Measurements from ENCODE around the gene DKC1.
A peak's percentile ranks its signal among the peaks of the same experiment; 100 is the strongest.
"Not testable (repeated sequence)": the region's sequence is repeated elsewhere in the genome, so short reads cannot be mapped to it uniquely, and the experiment has no call there.

The DKC1 gene

DNA sequence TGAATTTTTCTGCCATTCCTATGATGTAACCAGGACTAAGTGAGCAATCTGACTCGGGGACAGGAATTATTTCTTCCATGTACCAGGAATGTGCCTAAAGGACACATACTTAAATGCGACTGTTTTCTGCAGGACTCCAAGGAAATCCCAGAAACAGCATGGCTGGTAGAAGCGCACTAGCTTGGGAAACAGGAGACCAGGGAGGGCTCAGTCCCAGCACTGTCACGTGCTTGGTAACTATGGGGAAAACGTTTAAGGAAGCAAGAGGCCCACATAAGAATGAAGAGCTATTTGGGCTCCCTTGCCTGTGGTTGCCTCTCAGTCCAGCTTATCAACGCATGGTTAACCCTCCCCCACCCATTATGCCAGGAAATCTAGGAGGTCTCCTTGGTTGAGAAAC lies 23.1 kb downstream of the DKC1 start:
- DNase-seq (ENCODE audit: low read depth in 1 of 2, low spot score in 1 of 2) = no peak

DNA sequence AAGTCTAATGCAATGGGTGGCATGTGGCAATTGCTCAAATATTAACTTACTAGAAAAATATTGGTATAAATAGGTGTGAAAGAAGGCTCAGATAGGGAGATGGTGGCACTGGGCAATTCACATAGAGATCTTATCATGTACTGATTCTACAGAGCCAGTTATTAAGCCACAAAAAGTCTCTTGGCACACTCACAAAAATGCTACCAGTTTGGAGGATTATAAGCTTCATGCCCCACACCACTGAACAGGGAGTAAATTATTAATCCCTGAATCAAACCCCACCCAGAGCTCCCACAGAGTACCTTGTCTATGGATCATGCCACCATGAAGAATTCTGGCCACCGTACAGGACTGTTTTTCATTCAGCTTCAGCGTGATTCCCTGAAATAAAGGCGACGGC lies 28.8 kb downstream of the DKC1 start:
- no peak for DNase-seq (ENCODE audit: low read depth in 1 of 2, low spot score in 1 of 2)

DNA sequence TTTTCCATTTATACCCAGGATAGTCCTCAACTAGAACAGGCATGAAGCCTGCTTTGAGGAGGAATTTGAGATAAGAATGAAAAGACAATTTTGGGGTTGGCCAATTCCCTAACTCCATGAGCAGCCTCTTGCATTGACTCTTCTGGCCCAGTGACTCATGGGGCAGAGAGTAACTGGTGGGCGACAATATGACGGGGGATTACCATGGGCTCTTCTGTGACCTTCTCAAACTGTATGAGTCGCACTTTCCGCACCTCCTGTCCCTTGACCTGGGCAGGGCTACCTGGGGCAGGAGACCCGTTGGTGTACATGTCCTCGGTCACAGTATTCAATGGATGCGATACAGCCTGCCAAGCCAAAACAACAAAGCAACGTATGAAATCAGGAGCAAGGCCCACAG lies 29.3 kb downstream of the DKC1 start:
- DNase-seq (ENCODE audit: low read depth in 1 of 2, low spot score in 1 of 2) = no peak

DNA sequence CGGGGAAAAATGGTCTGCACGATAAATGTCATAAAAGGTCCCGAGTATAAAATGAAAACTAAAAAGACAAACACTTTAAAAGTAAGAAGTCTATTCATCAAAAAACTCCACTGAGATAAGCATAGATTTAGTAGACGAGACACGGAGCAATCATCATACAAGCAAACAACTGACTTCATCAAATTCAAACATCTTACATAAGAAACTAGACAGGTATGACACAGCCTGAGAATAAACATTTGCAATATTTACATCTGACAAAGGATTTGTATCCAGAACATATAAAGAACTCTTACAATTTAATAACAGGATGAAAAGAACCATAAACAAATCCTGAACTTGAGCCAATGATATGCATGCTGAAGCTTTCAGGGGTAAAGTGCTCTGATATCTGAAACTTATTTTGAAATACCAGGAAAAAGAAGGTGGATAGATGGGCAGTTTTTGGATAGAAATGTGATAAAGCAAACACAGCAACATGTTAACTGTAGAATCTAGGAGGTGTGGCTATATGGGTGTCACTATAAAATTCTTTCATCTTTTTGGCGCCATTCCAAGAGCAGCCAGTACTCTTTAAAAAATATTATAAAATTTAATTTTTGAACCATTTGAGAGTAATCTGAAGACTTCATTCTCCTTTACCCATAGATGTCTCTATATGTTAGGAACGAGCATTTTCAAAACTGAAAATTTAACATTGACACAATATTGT lies 30.6 kb downstream of the DKC1 start:
- no peak for DNase-seq (ENCODE audit: low read depth in 1 of 2, low spot score in 1 of 2)

DNA sequence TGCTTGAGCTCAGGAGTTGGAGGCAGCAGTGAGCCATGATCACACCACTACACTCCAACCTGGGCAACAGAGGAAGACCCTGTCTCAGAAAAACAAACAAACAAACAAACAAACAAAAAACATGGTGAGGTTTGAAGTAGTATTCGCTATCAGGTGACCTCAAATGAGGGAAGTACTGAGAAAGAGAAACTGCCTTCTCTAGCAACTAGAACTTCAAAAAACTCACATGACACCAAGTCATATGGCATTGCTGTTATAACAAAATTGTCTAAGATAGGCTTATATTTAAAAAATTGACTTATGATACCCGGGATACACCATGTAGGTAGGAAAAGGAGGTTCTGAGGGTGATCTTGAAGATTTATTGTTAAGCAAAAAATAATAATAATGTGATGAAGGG lies 32.4 kb downstream of the DKC1 start:
- DNase-seq (ENCODE audit: low read depth in 1 of 2, low spot score in 1 of 2) = no peak

DNA sequence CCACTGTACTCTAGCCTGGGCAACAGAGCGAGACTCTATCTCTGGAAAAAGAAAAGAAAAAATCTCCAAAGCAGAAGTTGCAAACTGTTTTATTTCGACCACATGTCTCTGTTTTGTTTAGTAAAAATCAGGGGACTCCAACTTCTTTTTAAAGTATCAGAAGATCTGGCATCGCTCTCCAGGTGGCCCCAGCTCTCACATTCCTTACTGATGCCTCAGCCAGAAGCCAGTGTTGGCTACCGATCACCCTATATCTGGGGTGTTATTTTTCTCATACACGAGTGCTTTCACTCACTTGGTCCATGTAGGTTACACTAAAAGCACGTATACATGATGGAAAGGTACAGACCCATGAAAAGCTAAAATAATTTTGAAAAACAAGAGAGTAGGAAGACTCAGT lies 34.3 kb downstream of the DKC1 start:
- no peak for DNase-seq (ENCODE audit: low read depth in 1 of 2, low spot score in 1 of 2)

DNA sequence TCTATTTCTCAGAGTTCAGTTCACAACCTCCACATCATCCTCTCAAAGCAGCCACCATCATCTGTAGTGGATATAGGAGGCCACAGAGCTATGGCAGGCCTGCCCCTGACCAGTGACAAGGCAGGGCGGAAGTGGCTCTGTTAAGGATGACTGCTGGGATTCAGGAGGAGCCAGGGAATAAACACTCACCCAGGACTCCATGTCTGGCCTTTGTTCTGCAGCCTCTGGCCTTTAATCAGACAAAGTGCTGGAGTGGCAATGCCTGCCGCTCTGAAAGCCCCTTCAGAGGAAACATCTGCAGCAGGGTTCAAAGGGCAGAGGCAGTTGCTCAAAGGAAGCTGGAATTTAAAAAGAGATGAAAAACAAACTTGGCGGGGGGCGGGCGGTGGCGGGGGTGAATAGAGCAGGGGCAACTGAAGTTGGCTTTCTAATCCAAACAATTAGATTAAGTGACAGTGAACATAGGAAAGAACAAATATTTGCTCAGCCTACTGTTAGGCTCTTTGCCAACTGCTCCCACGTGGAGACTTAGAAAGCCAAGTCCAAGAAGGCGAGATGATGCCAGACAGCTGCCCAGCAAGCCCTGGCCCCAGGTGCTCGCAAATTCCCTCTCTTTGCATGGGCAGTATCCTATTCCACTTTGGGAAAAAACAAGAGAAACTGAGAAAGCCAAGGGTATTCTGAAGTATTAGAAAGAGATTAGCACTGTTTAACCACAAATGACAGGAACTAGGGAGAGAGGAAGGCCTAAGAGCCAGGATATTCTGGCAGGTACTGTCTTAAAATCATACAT lies 37.1 kb downstream of the DKC1 start:
- no peak for DNase-seq (ENCODE audit: low read depth in 1 of 2, low spot score in 1 of 2)

DNA sequence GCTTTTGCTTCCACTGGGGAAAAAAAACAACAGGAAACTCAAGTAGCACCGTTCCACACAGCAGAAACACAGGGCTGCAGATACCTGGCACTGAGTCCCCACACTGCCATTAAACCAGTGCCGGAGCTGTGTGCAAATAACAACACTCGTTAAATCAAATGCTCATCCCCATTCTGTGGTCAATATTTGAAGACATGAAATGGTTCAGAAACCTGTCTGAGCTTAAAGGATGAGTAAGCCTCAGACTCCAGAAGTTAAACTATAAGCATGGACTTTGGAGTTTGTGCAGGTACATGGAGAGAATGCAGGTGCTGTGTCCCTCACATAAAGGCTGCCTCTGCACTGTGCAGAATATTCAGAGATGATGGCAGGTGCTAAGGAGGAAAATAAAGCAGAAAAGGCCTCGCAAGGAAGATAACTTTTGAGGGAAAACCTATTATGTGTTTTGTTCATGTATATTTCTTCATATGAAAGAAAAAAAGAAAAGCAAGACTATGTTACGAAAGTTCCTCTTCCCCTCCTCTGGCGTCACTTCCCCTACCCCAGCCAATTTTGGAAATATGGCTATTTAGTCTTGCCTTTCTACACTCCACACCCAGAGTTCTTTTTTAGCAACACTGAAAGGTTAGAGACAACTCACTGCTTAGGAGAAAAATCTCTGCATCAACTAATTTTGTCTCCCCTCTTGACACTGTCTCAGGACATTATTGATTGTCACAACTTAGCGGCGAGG lies 38.0 kb downstream of the DKC1 start:
- no peak for DNase-seq (ENCODE audit: low read depth in 1 of 2, low spot score in 1 of 2)

DNA sequence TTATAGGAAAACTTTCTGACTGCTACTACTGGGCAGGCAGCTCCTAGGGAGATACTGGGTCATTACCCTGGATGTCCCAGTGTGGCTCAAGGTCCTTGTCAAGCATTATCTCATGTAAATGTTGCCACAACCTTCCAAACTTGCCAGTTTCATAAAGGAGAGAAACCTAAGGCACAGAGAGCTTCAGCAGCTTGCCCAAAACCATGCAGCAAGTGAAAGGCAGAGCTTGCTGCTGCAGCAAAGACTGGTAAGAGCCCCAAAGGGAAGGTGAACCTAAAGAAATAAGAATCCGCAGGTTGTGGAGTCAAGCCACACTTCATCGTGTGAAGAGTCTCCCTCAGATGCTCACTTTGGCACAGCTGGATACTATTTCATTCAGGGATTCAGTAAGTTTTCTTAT lies 40.3 kb downstream of the DKC1 start:
- DNase-seq (ENCODE audit: low read depth in 1 of 2, low spot score in 1 of 2) = no peak

DNA sequence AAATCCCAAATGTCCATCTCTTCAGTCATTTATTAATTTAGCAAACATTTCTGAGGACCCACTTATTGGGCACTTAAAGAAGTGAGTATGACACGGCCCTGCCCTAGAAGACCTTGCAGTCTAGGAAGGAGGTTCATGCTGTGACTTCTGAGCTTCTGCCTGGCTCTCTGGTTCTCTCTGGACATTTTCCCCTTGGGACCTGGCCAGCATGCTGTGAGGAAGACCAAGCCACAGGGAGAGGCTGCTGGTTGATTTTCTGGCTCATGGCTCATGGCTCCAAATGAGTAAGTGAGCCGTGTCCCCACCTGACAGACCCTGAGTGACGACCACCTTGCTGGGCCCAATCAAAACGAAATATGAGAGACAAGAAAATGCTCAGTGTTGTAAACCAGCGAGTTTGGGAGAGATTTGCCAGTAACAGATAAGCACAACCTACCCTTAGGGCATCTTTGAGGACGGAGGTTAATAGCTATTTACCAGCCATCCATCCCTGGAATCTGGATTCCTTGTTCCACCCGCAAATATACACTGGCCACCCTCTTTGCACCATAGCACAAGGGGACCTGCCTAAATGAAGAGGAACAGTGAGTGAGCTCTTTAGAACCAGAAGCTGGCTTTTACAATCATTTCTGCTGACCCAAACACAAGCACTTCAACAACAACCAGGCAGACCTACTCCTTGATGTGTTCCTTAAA lies 41.7 kb downstream of the DKC1 start:
- no peak for DNase-seq (ENCODE audit: low read depth in 1 of 2, low spot score in 1 of 2)

DNA sequence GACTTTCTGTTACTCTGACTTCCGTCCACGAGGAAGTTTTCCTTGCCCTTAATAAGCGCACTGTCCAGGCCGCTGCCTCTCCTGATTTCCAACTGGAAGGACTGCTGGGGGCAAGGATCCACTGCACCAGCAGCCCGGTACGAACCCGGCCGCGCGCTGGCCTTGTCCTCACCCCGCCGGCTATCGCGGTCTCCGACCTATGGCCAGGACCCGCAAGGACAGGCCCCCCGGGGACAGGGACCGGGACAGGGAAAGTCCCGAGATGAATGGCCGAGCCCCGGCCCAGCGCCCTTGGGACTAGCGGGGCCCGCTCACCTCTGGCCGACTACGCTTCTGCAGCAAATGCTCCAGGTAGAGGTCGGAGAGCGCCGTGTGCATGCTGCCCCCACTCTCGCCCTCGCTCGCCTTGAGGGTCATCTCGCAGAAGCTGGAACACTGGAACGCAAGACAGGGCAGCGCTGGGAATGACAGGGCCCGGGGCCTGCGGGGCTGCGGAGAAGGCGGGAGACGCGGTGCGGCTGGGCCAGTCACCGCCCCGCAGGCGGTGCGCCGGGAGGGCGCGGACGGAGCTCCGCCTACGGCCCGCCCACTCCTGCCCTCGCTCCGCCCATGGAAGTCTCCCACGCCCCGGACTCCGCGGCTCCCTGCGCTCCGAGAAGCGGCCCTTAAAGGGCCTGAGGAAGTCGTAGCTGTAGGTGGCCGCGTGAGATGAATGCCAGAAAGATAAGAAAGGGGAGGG lies 42.5 kb downstream of the DKC1 start, which contains the start of gene MPP1:
Gene MPP1, minus strand, starts transcription at position 529 of the 739 bp plus-strand sequence. Its CDS starts 112 bp downstream, at position 417.
- DNase-seq (ENCODE audit: low read depth in 1 of 2, low spot score in 1 of 2) = peak; percentile 51 to 58

DNA sequence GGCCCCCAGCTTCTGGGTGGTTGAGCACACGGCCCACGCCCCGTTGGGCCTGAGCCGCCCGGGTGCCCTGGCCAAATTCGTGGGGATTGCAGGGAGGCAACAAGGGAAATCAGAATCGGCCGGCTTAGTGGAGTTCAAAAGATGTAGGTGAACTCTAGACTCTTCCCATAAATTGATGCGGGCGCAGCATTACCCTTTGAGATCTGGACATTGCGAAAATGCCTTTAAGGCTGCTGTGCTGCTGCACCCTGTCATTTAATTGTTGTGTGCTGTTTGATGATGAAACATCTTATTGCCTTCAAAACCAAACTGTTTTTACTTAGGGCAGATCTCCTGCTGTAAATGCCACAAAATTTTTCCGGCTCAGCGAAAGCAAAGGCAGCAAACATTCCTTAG lies 43.0 kb downstream of the DKC1 start:
- no peak for DNase-seq (ENCODE audit: low read depth in 1 of 2, low spot score in 1 of 2)

DNA sequence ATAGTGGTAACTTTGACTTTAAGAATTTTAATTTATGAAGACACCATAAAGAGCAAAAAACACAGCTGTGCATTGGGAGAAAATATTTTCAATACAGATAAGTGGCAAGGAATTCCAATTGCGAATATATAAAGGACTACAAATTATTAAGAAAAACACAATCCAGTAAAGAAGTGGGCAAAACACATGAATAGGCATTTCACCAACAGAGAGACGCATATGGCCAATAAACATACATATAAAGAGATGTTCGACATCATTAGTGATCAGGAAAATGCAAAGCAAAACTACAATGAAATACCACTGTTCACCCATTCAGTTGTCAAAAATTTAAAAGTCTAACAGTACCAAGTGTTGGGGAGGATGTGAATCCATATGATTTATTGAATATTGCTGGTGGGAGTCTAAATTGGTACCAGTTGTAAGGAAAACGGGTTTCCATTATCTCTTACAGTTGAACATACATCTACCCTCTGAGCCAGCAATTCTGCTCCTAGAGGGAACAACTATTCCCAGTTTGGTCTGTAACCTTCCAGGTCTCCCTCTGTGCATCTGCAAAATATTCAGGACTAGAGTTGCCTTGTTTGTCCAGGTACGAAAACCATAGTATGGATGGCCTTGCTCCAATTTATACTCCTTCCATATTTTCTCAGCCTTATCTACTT lies 44.3 kb downstream of the DKC1 start:
- DNase-seq (ENCODE audit: low read depth in 1 of 2, low spot score in 1 of 2) = no peak

DNA sequence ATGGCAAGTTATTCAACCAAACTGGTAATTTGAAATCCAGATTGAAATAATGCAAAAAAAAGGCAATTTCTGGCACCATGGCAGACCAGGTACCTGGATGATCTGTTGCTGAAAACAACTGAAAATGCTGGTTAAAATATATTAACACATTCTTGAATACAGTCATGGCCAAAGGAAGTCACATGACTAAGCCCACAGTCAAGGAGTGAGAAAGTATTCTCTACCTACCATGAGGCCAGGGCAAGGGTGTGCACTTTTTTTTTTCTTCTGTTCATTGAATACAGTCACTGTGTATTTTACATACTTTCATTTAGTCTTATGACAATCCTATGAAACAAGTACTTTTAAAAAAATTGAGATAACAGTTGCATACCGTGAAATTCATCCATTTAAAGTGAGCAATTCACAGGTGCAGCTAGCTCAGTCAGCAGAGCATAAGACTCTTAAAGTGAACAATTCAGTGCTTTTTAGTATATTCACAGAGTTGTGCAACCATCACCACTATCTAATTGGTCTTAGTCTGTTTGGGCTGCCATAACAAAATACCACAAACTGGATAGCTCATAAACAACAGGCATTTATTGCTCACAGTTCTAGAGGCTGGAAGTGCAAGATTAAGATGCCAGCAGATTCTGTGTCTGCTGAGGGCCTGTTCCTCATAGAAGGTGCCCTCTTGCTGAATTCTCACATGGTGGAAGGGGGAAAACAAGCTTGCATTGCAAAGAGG lies 47.4 kb downstream of the DKC1 start:
- DNase-seq (ENCODE audit: low read depth in 1 of 2, low spot score in 1 of 2) = no peak

DNA sequence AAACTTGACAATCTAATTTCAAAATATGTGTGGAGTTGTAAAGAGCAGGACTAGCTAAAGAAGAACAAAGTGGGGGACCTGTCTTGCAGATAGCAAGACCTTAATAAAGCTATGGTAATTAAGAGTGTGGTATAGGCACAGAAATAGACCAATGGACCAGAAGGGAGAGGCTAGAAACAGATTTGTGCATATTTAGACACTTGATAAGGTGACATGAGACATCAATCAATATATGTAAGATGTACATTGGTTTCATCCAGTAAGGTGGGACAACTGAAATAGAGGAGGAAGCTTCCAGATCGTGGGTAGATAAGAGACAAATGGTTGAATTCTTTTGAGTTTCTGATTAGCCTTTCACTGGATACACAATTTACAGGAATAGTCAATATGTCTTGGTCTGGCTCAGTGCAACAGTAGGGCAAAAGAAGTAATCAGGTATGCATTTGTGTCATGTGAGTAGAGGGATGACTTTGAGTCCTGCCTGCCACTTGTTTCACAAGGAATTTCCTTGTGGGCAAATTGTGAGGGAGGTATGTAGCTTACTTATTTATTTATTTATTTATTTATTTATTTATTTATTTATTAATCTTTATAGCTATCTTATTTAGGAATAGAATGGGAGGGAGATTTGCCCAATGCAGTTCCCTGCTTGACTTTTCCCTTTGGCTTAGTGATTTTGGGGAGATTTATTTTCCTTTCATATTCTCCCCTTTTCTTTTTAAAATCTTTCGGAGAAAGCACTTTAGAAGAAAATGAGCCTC lies 49.9 kb downstream of the DKC1 start:
- no peak for DNase-seq (ENCODE audit: low read depth in 1 of 2, low spot score in 1 of 2)

DNA sequence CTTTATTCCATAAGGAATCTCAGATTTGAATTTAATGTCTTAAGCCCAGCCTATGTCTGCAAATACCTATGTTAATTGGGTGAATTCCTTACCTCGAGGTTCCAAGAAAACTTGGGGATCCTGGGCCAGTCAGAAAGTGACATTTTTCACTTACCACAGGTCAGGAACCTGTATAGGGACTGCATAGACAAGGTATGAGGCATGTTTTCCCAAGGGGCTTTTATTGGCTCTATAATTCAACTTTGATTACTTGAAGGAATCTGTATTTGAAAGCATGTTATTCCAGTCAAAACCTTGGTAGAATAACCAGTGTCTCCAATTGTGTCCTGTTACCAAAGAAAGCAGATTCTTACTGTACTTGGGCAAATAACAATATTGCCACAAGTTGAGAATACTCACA lies 51.1 kb downstream of the DKC1 start:
- DNase-seq (ENCODE audit: low read depth in 1 of 2, low spot score in 1 of 2) = no peak

DNA sequence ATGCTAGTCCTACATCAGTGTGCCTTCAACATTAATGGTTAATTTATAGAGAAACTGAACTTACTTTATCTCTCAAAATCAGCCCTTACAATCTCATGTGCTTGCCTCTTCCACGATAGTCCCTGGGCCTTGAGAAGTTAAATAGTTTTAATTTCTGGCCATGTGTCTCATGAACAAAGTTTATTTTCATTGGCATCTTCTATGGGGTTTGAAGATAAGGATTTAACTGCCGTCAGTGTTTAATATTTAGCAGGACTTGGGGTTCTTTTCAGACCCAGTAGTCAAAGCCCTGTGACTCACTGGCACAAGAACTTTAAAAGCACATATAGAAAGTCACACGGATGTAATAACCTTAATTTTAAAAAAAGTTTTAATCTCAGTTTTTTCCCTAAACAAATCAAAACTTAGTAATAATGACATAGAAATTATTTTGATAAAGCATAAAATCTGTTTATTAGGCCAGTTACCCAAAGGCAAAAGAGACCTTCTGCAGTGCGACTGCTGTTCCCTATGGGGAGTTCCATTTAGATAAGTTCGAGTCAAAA lies 52.7 kb downstream of the DKC1 start:
- no peak for DNase-seq (ENCODE audit: low read depth in 1 of 2, low spot score in 1 of 2)

DNA sequence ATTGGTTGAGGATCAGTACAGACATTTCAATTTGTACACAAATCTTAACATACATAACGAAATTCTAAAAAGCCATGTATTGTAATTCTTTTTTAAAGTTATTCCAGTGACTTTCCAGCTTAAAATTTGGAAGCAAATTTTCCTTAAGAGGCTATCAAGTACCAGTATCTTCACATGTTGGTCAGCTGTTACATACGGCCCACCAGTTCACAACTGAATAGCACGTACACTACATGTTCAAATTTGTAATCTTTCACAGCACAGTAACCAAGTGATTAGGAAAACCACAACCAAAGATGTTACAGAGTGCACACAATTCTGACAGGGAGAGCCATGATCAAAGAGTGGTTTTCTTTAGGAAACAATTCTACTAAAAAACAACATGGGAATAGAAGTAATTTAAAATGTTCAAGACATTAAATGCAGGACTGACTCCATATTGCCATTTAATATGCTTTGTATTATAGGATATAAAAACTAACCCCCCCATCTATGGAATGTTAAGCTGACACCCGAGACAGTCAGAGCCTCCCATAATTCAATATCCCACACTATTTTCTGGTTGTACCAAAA lies 53.7 kb downstream of the DKC1 start:
- DNase-seq (ENCODE audit: low read depth in 1 of 2, low spot score in 1 of 2) = not testable (repeated sequence)

All from activated T-helper 1 cell treated with anti-CD3 and anti-CD28 coated beads, Interleukin-2, amount 50 U/mL, for 16 hours (primary cell).